T follicular helper cell (primary cell): ENCODE data around the gene RPL38.

ENCODE experiments used
- DNase-seq: peaks from one replicate; pipeline ENCODE4 v3.0.0-alpha.2; 2020; ENCODE audit warnings: low read depth

Gene RPL38

DNA sequence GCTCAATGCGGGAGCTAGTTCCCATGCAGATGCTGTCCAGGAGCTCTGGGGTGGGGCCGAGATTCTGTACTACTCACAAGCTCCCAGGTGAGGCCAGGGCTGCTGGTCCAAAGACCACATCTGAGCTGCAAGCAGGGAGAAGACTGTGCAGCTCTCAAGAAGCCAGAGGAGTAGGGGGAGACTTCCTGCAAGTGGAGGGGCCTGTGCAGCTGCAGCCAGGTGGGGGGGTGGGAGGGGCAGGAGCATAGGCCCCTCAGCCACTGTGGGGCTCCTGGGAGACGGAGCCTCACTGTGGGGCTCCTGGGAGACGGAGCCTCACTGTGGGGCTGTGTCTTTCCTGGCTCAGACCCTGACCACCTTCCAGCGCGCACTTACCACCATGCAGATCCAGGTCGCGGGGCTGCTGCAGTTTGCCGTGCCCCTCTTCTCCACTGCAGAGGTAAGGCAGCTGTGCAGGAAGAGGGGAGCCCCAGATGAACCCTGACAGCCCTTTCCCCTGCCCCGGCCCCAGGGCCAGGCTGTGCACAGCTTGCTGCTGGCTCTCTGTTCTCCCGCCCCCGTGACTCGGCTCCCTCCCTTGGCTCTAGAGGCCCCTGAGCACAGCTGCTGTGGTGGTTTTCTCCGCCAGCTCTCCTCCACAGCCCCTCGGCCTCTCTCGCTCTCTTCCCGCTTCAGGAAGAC, 46.3 kb downstream of the RPL38 start:
- no peak for DNase-seq

DNA sequence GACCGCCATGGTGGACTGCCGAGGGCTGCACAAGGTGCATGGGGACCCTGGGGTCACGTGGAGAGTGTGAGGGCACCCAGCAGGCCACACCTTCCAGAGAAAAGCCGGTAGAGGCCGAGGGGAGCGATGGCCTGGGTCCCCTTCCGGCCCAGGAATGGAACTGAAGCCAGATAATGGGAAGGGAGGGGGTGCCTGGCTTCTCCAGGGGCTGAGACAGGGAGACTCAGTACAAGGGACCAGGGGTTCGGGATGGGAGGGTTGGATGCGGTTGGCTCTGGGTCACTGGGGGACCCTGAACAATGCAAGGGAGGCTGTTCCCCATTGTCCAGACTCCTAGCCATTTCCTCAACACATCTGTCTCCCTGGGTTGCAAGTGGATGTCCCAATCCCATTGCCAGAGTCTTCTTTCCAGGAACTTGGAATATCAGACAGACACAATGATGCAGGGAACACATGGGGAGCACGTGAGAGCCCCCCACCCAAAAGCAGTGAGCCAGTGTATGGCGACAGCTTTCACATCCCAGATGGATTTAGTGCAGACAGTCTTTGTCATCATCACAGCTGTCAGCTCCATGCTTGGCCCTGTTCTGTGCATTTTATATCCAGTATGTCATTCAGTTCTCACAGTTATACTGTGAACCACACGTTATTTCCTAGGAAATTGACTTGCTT, 47.0 kb downstream of the RPL38 start:
- DNase-seq: no peak

DNA sequence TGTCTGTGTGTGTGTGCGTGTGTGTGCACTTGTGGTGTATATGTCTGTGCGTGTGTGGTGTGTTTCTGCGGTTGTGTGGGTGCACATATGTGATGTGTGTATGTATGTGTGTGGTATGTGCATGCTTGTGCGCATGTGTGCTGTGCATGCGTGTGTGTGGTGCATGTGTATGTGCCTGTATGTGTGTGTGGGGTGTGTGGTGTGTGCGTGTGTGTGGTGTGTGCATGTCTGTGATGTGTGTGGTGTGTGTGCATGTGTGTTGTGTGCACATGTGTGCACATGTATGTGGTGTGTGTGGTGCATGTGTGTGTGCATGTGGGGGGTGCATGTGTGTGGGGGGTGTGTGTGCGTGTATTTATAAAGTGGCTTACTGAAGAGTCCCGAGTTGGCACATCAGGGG, 47.6 kb downstream of the RPL38 start:
- no peak for DNase-seq

- no peak for DNase-seq
Observed at GRCh38 chr17:74251569-74251968, 48.1 kb downstream of the RPL38 start.

- no peak for DNase-seq
Observed at GRCh38 chr17:74252211-74252610, 48.7 kb downstream of the RPL38 start.

DNA sequence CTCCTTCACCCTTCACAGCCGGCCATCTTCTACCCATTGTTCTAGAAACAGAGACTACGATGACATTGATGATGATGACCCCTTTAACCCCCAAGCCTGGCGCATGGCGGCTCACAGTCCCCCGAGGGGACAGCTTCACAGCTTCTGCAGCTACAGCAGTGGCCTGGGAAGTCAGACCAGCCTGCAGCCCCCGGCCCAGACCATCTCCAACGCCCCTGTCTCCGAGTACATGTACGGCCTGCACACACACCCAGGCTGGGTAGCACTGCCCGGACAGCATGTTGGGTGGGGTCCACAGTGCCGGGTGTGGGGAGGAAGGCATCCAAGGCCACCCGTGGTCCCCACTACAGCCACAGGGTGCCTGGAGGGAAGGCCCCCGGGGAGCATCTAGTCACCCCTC, 49.6 kb downstream of the RPL38 start:
- DNase-seq: no peak

DNA sequence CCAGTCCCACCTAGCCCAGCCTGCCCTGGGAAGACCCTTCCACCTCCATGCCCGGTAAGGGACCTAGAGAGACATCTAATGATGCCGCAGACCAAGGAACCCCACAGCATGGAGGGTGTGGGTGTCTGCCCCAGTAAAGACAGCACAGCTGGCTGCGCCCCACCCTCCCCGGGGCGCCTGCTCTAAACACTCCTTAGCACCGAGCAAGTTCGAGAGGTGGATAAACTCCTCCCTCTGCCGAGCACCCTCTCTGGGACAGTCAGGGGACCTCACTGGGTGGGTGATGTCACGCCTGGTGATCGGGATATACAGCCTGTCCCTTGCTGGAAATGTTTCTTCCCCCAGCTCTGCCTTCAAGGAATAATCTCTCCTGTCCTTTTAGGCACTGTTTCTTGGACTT, 53.8 kb downstream of the RPL38 start:
- no peak for DNase-seq

- DNase-seq: no peak
Observed at GRCh38 chr17:74259667-74260524, 56.4 kb downstream of the RPL38 start.
